UCSD-AML1 (cell line): ENCODE data around the gene NLRP6.

Source experiments
- DNase-seq: peaks from one replicate; lab custom pipeline; 2025; ENCODE audit not compliant: unreplicated experiment; lab: John Stamatoyannopoulos, UW

The NLRP6 gene

GRCh38 chr11:255816-256215 is 22.4 kb upstream of the NLRP6 start:
- DNase-seq = no peak

- no peak for DNase-seq
These were observed 21.1 kb upstream of the NLRP6 start for GRCh38 chr11:256952-257737.

DNA sequence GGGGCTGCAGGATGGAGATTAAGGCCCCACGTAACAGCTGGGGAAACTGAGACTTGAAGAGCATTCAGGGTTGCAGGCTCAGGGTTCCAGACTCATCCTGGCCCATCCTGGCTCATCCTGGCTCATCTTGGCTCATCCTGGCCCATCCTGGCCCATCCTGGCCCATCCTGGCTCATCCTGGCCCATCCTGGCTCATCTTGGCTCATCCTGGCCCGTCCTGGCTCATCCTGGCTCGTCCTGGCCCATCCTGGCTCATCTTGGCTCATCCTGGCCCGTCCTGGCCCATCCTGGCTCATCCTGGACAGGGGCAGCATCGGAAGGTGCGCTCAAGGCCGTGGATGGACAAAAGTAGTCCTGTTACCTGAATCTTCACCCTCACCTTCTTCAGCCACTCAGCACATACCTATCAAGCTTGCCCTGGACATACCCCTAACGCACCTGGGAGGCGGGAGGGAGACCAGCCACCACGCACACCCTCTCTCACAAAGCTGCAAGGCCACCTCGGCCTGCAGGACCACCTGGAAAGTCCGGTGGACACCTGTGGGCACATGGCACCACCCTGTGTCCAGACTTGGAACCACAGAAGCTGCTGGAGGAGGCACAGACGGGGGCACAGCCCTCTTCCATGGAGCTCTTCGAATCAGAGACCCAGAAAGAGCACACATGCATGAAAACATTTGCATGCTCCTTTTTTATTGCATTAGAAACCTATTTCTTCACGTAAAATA is 20.3 kb upstream of the NLRP6 start:
- no peak for DNase-seq

DNA sequence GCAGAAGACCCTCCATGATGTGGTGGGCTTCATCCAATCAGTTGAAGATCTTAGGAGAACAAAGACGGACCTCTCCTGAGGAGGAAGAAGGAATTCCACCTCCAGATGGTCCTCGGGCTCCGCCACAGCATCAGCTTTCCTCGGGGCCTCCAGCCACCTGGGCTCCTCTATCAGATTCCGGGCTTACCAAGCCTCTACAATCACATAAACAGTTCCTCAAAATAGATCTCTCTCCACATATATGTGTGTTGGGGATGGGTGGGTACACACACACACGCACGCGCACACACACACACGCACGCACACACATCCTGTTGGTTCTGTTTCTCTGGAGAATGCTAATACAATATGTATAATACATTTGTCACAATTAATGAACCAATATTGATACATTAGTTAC is 18.8 kb upstream of the NLRP6 start:
- DNase-seq = no peak

GRCh38 chr11:261624-262023 is 16.6 kb upstream of the NLRP6 start:
- DNase-seq = no peak

DNA sequence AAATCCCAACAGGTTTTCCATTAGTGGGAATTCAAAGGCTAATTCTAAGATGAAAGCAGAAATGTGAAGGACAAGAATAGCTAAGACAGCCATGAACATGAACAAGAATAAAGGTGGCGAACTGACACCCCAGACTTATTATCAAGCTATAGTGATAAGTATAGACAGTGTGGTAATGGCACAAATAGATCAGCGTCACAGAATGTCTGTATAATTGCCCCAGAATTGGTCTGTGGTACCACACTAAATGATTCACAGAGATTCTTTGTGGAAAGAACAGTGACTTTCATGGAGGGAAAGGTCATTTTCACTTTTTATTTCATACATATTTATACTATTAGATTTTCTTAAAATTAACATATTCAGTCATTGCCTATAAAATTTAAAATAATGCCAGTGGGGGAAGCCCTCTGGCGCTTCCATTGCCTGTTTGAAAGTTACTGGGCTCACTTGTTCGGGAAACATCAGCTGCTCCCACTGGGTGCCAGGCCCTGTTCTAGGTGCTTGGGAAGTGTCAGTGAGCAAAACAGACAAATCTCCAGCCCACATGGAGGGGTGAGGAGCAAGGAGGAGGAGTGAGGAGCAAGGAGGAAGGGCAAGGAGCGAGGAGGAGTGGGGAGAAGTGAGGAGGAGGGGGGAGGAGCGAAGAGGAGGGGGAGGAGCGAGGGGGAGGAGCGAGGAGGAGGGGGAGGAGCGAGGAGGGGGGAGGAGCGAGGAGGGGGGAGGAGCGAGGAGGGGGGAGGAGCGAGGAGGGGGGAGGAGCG is 11.3 kb upstream of the NLRP6 start:
- no peak for DNase-seq

GRCh38 chr11:267491-267994 is 10.7 kb upstream of the NLRP6 start:
- peak; percentile 69 for DNase-seq

DNA sequence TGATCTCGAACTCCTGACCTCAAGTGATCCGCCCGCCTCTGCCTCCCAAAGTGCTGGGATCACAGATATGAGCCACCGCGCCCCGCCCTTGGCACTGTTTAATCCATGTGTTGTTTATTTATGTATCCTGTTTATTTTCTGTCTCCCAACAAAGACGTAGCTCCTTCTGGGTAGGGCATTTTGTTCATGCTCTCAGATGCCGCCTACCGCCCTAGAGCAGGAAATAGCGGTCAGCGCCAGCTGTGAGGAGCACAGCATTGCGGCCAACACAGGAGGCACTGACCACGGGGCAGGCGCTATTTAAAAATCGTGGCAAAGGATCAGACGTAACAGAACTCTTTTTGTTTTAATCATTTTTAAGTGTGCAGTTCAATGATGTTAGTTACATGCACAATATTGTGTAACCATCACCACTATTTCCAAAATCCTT is 9.5 kb upstream of the NLRP6 start:
- peak; percentile 76 for DNase-seq

DNA sequence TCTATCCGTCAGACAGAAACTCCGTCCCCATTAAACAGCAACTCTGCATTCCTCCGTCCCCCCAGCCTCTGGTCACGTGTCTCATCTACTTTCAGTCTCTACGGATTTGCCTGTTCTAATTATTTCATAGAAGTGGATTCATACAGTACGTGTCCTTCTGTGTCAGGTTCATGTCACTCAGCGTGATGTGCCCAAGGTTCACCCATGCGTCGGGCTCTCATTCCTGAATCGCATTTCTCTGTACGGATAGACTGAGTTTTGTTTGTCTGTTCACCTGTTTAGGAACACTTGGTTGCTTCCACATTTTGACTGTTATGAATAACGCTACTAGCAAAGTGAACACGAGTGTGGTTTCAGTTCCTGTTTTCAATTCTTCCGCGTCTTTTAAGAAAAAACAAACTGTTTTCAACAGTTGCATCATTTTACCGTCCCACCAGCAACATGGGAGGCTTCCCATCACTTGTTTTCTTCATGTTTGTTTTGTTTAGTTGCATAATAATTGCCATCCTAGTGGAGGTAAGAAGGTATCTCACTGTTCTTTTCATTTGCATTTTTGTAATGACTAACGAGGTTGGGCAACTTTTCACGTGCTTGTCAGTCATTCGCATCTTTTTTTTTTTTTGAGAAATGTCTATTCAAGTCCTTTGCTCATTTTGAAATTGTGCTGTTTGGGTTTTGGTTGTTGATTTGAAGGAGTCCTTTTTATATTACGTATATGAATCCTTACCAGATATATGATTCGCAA is 8.9 kb upstream of the NLRP6 start:
- DNase-seq = peak; percentile 65

DNA sequence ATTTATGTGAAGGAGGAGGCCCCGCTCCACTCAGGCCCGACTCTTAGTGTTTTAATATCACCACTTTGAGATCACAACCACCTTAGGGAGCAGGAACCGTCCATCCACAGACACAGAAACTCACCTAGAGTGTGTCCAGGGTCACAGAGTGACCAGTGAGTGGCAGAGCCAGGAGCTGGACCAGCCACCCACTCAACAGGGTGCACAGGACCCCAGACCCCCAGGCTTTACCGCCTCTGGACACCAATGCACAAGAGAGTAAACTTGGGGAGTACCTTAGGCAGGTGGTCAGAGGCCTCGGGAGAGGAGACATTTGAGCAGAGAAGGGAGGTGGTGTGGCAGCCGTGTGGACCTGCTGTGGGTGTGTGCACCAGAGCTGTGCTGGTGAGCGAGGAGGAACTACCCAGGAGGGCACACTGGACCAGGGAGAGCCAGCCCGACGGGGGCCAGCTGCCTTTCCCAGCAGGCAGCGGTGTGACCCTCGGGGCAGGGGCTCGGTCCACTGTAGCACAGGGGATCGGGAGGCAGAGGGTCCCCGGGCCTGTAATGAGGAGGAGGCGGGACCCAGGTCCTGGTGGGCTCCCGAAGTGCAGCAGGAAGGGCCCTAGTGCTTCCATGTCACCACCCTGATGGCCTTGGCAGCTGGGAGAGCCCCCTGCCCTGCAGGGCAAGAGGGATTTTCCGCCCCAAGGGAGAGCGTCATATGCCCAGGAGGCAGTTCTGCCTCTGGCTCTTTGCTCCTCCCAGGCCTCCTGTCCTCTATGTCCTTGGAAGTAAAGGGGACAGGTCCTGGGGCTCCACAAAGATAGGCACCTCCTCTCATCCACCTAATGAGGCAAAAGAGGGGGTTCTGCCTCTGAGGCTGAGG is 7.5 kb upstream of the NLRP6 start:
- no peak for DNase-seq

DNA sequence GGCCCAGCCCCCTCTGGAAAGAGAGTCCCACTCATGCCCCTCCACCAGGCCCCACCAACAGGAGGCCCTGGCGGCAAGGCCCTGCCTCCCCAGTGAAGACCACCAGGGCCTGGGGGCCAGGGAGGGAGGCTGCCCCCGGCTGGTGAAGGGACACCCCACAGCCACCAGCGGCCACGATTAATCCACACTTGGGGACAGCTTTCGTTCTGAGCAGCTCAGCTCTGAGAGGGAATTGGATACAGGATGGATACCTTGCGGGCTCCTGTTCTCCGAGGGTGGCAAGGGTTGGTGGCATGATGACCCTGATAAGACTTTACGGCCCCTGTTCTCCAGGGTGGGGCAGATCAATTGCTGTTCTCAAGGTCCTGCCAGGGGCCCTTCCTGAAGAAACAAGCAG is 6.9 kb upstream of the NLRP6 start:
- no peak for DNase-seq

GRCh38 chr11:272195-272930 is 5.8 kb upstream of the NLRP6 start:
- DNase-seq = no peak

DNA sequence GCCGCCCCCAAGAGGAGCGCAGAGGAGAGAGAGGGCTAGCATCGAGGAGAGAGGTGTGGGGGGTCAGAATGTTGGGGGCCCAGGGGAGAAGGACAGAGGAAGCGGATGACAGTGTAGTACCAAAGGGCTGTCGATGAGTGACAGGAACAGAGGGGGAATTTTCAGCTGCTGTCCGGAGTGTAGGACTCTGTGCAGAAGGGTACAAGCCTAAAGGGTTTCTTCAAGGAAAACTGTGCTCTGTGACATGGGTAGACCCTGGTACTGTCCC is 5.3 kb upstream of the NLRP6 start:
- no peak for DNase-seq

DNA sequence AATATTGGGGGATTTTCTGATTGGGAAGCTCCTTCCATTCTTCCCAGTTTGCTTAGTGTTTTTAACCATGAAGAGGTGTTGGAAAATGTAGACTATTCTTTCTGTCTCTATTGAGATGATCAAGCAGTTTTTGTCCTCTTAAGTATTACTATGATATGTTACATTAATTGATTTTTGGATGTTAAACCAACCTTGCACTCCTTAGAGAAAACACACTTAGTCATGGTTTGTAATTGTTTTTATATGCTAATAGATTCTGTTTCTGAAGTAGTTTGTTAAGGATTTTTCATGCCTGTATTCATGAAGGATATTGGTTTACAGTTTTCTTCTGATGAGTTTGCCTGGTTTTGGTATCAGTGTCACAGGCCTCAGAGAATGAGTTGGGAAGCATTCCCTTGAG is 2.0 kb upstream of the NLRP6 start:
- no peak for DNase-seq

- DNase-seq = no peak
These were observed 1.1 kb downstream of the NLRP6 start for GRCh38 chr11:279040-279965.

DNA sequence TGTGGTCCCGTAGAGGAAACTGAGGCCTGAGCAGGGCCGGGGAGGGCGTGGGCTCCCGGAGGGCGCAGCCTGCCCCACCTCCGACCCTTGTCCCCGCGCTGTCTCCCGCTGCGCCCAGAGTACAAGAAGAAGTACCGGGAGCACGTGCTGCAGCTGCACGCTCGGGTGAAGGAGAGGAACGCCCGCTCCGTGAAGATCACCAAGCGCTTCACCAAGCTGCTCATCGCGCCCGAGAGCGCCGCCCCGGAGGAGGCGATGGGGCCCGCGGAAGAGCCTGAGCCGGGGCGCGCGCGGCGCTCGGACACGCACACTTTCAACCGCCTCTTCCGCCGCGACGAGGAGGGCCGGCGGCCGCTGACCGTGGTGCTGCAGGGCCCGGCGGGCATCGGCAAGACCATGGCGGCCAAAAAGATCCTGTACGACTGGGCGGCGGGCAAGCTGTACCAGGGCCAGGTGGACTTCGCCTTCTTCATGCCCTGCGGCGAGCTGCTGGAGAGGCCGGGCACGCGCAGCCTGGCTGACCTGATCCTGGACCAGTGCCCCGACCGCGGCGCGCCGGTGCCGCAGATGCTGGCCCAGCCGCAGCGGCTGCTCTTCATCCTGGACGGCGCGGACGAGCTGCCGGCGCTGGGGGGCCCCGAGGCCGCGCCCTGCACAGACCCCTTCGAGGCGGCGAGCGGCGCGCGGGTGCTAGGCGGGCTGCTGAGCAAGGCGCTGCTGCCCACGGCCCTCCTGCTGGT is 1.9 kb downstream of the NLRP6 start:
- peak; percentile 33 for DNase-seq

DNA sequence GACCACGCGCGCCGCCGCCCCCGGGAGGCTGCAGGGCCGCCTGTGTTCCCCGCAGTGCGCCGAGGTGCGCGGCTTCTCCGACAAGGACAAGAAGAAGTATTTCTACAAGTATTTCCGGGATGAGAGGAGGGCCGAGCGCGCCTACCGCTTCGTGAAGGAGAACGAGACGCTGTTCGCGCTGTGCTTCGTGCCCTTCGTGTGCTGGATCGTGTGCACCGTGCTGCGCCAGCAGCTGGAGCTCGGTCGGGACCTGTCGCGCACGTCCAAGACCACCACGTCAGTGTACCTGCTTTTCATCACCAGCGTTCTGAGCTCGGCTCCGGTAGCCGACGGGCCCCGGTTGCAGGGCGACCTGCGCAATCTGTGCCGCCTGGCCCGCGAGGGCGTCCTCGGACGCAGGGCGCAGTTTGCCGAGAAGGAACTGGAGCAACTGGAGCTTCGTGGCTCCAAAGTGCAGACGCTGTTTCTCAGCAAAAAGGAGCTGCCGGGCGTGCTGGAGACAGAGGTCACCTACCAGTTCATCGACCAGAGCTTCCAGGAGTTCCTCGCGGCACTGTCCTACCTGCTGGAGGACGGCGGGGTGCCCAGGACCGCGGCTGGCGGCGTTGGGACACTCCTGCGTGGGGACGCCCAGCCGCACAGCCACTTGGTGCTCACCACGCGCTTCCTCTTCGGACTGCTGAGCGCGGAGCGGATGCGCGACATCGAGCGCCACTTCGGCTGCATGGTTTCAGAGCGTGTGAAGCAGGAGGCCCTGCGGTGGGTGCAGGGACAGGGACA is 2.7 kb downstream of the NLRP6 start:
- no peak for DNase-seq
